IMR-90 (cell line): Measurements from ENCODE around the gene AAMP. TPM values are rescaled to one million over a fixed set of nuclear protein-coding genes. Genes with fewer than 3 reads are reported as not detected.

ENCODE experiments used
- ATAC-seq: fragments of 200-7000 bp; cut with Tn5 transposase; 2 replicates; pipeline ENCODE4 v1.9.1; 2020; ENCODE audit warnings: low read depth, mild to moderate bottlenecking, moderate library complexity
- BruUV-seq: library from RNA; stranded (reverse); fragments of 400-500 nt; replicated peaks from 2 replicates; lab custom pipeline; 2021; lab: Mats Ljungman, UMichigan
- CTCF ChIA-PET: fragments of 300-600 bp; formaldehyde crosslinking; extraction: SDS; loops from one replicate; lab custom pipeline; 2021; ENCODE audit warnings: antibody characterized with exemption; lab: Yijun Ruan, JAX
- POLR2A ChIA-PET: fragments of 300-600 bp; sonication (Branson Sonifier 250); formaldehyde crosslinking; loops from one replicate; lab custom pipeline; 2022; ENCODE audit warnings: antibody characterized with exemption; ENCODE audit not compliant: unreplicated experiment; lab: Charles Lee
- DNase-seq: peaks from one replicate; pipeline ENCODE4 v3.0.0; 2013
- H2AFZ ChIP-seq: replicated peaks from 2 replicates; pipeline ENCODE3; 2013; ENCODE audit warnings: low read length, mild to moderate bottlenecking; ENCODE audit not compliant: poor library complexity
- H2AK5ac ChIP-seq: 2 replicates; pipeline ENCODE4 v1.6.1; 2013; ENCODE audit warnings: low read depth, low read length, inconsistent platforms
- H2AK9ac ChIP-seq: replicated peaks from 2 replicates; pipeline ENCODE3; 2013; ENCODE audit warnings: mild to moderate bottlenecking, low read depth, low read length, moderate library complexity; ENCODE audit not compliant: poor library complexity
- H2BK120ac ChIP-seq: 2 replicates; pipeline ENCODE4 v1.6.1; 2013; ENCODE audit warnings: low read depth, low read length, inconsistent platforms
- H2BK15ac ChIP-seq: 3 replicates; pipeline ENCODE4 v1.6.1; 2013; ENCODE audit warnings: low read depth, low read length, inconsistent platforms
- H2BK20ac ChIP-seq: 2 replicates; pipeline ENCODE4 v1.6.1; 2013; ENCODE audit warnings: low read depth, mild to moderate bottlenecking, inconsistent platforms, low read length, moderate library complexity
- H2BK5ac ChIP-seq: 2 replicates; pipeline ENCODE4 v1.6.1; 2013; ENCODE audit warnings: mild to moderate bottlenecking, low read depth, low read length, inconsistent platforms; ENCODE audit not compliant: poor library complexity, severe bottlenecking
- H3K14ac ChIP-seq: replicated peaks from 2 replicates; pipeline ENCODE4 v1.6.1; 2013; ENCODE audit warnings: low read depth, low read length, inconsistent platforms
- H3K18ac ChIP-seq: 2 replicates; pipeline ENCODE4 v1.6.1; 2013; ENCODE audit warnings: low read depth, low read length, control low read depth
- H3K23ac ChIP-seq: 2 replicates; pipeline ENCODE4 v1.6.1; 2013; ENCODE audit warnings: low read depth, low read length, inconsistent platforms
- H3K27ac ChIP-seq: 2 replicates; pipeline ENCODE4 v1.5.1; 2013; ENCODE audit warnings: mild to moderate bottlenecking, control low read depth, low read length; ENCODE audit not compliant: insufficient read depth
- H3K27me3 ChIP-seq: 2 replicates; pipeline ENCODE4 v1.6.1; 2013; ENCODE audit warnings: low read length; ENCODE audit not compliant: control insufficient read depth, insufficient read depth
- H3K36me3 ChIP-seq: 2 replicates; pipeline ENCODE4 v1.6.1; 2013; ENCODE audit warnings: low read length, mixed read lengths; ENCODE audit not compliant: control insufficient read depth, insufficient read depth
- H3K4ac ChIP-seq: 2 replicates; pipeline ENCODE4 v1.6.1; 2013; ENCODE audit warnings: low read depth, low read length, inconsistent platforms
- H3K4me1 ChIP-seq: 2 replicates; pipeline ENCODE4 v1.6.1; 2013; ENCODE audit warnings: low read length, mixed read lengths; ENCODE audit not compliant: control insufficient read depth, insufficient read depth
- H3K4me2 ChIP-seq: 2 replicates; pipeline ENCODE4 v1.6.1; 2013; ENCODE audit warnings: low read depth, mild to moderate bottlenecking, control low read depth, low read length, moderate library complexity
- H3K4me3 ChIP-seq: 2 replicates; pipeline ENCODE4 v1.5.1; 2013; ENCODE audit warnings: low read depth, mild to moderate bottlenecking, control low read depth, low read length, moderate library complexity; ENCODE audit not compliant: insufficient read depth
- H3K56ac ChIP-seq: 2 replicates; pipeline ENCODE4 v1.6.1; 2013; ENCODE audit warnings: low read length, inconsistent platforms; ENCODE audit not compliant: insufficient read depth; ENCODE audit errors: extremely low read depth
- H3K79me1 ChIP-seq, 2 experiments: 2 replicates each; pipeline ENCODE4 v1.6.1; 2013; ENCODE audit warnings: low read length in 2 of 2, inconsistent platforms in 1 of 2, low read depth in 1 of 2
- H3K9ac ChIP-seq: 2 replicates; pipeline ENCODE4 v1.6.1; 2013; ENCODE audit warnings: low read depth, low read length, control low read depth
- H3K9me1 ChIP-seq: 2 replicates; pipeline ENCODE4 v1.6.1; 2013; ENCODE audit warnings: low read length, inconsistent platforms; ENCODE audit not compliant: insufficient read depth
- H3K9me3 ChIP-seq: 2 replicates; pipeline ENCODE4 v1.6.1; 2013; ENCODE audit warnings: low read length; ENCODE audit not compliant: control insufficient read depth, insufficient read depth
- H4K20me1 ChIP-seq: 2 replicates; pipeline ENCODE4 v1.6.1; 2013; ENCODE audit warnings: low read length, inconsistent platforms; ENCODE audit not compliant: insufficient read depth
- H4K5ac ChIP-seq: 2 replicates; pipeline ENCODE4 v1.6.1; 2013; ENCODE audit warnings: mild to moderate bottlenecking, low read depth, low read length, control low read depth
- H4K8ac ChIP-seq, 2 experiments: 2 replicates each; pipeline ENCODE4 v1.6.1; 2013; ENCODE audit warnings: low read depth in 2 of 2, low read length in 2 of 2, control low read depth in 1 of 2, inconsistent platforms in 1 of 2
- H4K91ac ChIP-seq: 2 replicates; pipeline ENCODE4 v1.6.1; 2013; ENCODE audit warnings: low read depth, low read length, inconsistent platforms; ENCODE audit not compliant: insufficient read depth
- CEBPB ChIP-seq: IDR thresholded peaks from 2 replicates; pipeline ENCODE4 v1.6.1; 2012; ENCODE audit warnings: low read depth, low read length, improper control_type of control experiment
- CHD1 ChIP-seq: IDR thresholded peaks from 2 replicates; pipeline ENCODE4 v1.6.1; 2012; ENCODE audit warnings: low read depth, low read length, improper control_type of control experiment
- ELK1 ChIP-seq: fragments of 150-350 bp; IDR thresholded peaks from 2 replicates; pipeline ENCODE4 v1.6.1; 2016; ENCODE audit warnings: low read depth, mild to moderate bottlenecking, low read length, moderate library complexity, borderline replicate concordance
- FOS ChIP-seq: fragments of 150-350 bp; IDR thresholded peaks from 2 replicates; pipeline ENCODE4 v1.6.1; 2016; ENCODE audit warnings: low read depth, low read length
- MAFK ChIP-seq: IDR thresholded peaks from 2 replicates; pipeline ENCODE4 v1.6.1; 2012; ENCODE audit warnings: low read depth, low read length, improper control_type of control experiment
- MAZ ChIP-seq: IDR thresholded peaks from 2 replicates; pipeline ENCODE4 v1.6.1; 2012; ENCODE audit warnings: low read depth, mild to moderate bottlenecking, low read length, improper control_type of control experiment, moderate library complexity, borderline replicate concordance
- MXI1 ChIP-seq: IDR thresholded peaks from 2 replicates; pipeline ENCODE4 v1.6.1; 2012; ENCODE audit warnings: low read depth, mild to moderate bottlenecking, low read length, moderate library complexity, borderline replicate concordance
- RAD21 ChIP-seq: IDR thresholded peaks from 2 replicates; pipeline ENCODE4 v1.6.1; 2012; ENCODE audit warnings: low read length, improper control_type of control experiment
- RCOR1 ChIP-seq: IDR thresholded peaks from 2 replicates; pipeline ENCODE4 v1.6.1; 2012; ENCODE audit warnings: mild to moderate bottlenecking, low read length, improper control_type of control experiment; ENCODE audit not compliant: insufficient replicate concordance
- RFX5 ChIP-seq: IDR thresholded peaks from 2 replicates; pipeline ENCODE4 v1.8.0; 2012; ENCODE audit warnings: low read depth, mild to moderate bottlenecking, low read length, moderate library complexity
- SMC3 ChIP-seq: fragments of 150-350 bp; IDR thresholded peaks from 2 replicates; pipeline ENCODE4 v1.6.1; 2016; ENCODE audit warnings: low read depth, mild to moderate bottlenecking, antibody characterized with exemption, low read length, moderate library complexity
- USF2 ChIP-seq: fragments of 150-350 bp; IDR thresholded peaks from 2 replicates; pipeline ENCODE4 v1.6.1; 2017; ENCODE audit warnings: mild to moderate bottlenecking, antibody characterized with exemption, low read length, low read depth
- WGBS, 2 experiments: methylation state at CpG; one replicate each; pipeline versions ENCODE4 v1.1.5 to v1.1.7; 2013; ENCODE audit warnings: missing lambda C conversion rate in 2 of 2; ENCODE audit not compliant: insufficient read length in 1 of 2; ENCODE audit errors: extremely low coverage in 2 of 2; 5-methylcytosine and 5-hydroxymethylcytosine counted together
- dilution Hi-C: fragments of 300-500 bp; cut with HindIII; formaldehyde crosslinking; loops from one replicate; pipeline ENCODE4 v1.14.3; 2018; ENCODE audit warnings: low sequenced_read_pairs; ENCODE audit not compliant: unreplicated experiment
- in situ Hi-C: fragments of 300-500 bp; cut with MboI; formaldehyde crosslinking; loops from 3 replicates; pipeline ENCODE4 v1.14.3; 2019; ENCODE audit warnings: low sequenced_read_pairs, inconsistent platforms, mixed read lengths
- intact Hi-C: fragments of 100-400 bp; cut with micrococcal nuclease; formaldehyde crosslinking; loops from 2 replicates; pipeline ENCODE4 v1.10.0; 2022
- polyA plus RNA-seq, 3 experiments: library from polyadenylated mRNA; depleted of rRNA; stranded (reverse); fragments of >200 nt; gene quantifications; 2 replicates each; pipeline ENCODE4 v1.2.3, GENCODE V29; 2012; ENCODE audit warnings: low replicate concordance in 1 of 3
- total RNA-seq: library from RNA; depleted of rRNA; stranded (reverse); fragments of >200 nt; gene quantifications from 2 replicates; pipeline ENCODE4 v1.2.3, GENCODE V29; 2012
- TF ChIP-seq, protein P1 (sequence below): conservative IDR thresholded peaks from 2 replicates; pipeline ENCODE4 v1.5.1; 2012; ENCODE audit warnings: mild to moderate bottlenecking, low read depth, low read length, improper control_type of control experiment

Gene AAMP
- total and polyA plus RNA-seq, 2 of the 4 experiments (the other 2 are of a cell fraction), result 104 to 112 TPM

DNA sequence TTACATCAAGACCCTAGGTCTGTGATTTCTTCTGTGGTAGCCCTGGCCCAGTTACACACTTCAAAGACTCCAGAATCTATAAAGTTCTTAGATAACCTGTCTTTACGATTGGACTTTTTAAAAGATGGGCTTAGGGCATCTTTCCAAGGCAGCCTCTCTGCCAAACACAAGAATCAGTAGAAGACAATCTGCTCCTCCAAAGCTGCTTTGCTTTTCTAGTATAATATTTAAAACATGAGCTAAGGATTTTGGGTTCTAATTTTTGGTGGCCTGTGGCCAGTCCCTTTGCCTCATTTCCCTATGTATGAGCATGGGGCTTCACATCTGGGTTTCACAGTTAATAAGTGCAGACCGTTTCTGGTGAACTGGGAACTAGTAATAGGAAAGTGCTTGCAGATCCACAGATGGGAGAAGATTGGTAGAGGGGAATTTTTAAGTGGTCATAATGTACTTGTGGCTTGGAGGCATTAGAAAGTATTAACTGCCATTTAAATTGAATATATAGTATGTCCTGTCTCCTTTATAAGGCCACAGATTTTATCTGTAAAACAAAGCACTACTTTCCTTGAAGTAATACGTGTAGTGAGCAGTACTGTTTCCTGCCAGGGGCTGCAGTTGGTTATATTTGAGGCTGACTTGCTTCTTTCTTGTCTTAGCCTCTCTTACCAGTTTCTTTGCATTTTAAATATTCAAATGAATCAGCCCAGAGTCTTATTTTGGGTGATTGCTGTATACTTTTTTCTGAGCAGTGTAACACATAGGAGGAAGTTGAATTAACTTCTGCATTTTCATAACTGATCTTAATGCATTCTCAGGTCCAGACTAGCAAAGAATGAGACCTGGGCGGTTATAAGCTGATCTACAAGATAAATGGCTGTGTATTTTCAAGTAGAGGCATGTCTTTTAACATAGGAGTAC is 51.4 kb downstream of the AAMP start:
- DNase-seq (no peak), ATAC-seq (no peak)
- Histone ChIP-seq H2AFZ (no peak overlapping the region), H2AK9ac (peak overlapping the region; percentile 98), H3K27me3 (no peaks in the 10 kb centered on the region), H3K4me3 (peak overlapping the region; percentile 97), H3K14ac (peak overlapping the region; percentile 84), H2BK5ac (peak overlapping the region; percentile 88), H3K79me1 (peaks cover 0 to 32% of the 10 kb centered on the region in 2 experiments; a peak in 2 of 4 replicates), H4K20me1 (peaks cover 60% of the 10 kb centered on the region), H3K56ac (peak overlapping the region; percentile 83), H4K8ac (peak overlapping the region; percentile 59 to 68; a peak in 2 of 4 replicates), H3K27ac (peak overlapping the region; percentile 87), H2AK5ac (peak overlapping the region; percentile 79; the same call in 1 of the 2 replicates), H2BK20ac (no peak overlapping the region), H3K18ac (peak overlapping the region; percentile 37; the same call in 1 of the 2 replicates), H3K4me1 (peaks cover 17% of the 10 kb centered on the region), H3K9ac (peak overlapping the region; percentile 94), H3K4me2 (peak overlapping the region; percentile 99), H3K9me3 (no peaks in the 10 kb centered on the region), H3K4ac (peak overlapping the region; percentile 94; the same call in 1 of the 2 replicates), H3K23ac (peak overlapping the region; percentile 91), H2BK15ac (no peak overlapping the region), H2BK120ac (no peak overlapping the region), H4K91ac (peak overlapping the region; percentile 89; the same call in 1 of the 2 replicates), H3K36me3 (peaks cover 4% of the 10 kb centered on the region), H4K5ac (peak overlapping the region; percentile 62; the same call in 1 of the 2 replicates), H3K9me1 (peaks cover 16% of the 10 kb centered on the region)
- ChIA-PET CTCF (no interaction called here), POLR2A (no interaction called here)
- BruUV-seq, result TSS peak; percentile 22
- dilution Hi-C loops, result no loop called here
- intact Hi-C loops, result no loop called here
- in situ Hi-C loops, result no loop called here
- WGBS, 2 experiments, result no CpG with 5 or more reads among the region's 4 CpGs
- no peak for TF ChIP-seq ELK1
- TF ChIP-seq, protein P1, sequence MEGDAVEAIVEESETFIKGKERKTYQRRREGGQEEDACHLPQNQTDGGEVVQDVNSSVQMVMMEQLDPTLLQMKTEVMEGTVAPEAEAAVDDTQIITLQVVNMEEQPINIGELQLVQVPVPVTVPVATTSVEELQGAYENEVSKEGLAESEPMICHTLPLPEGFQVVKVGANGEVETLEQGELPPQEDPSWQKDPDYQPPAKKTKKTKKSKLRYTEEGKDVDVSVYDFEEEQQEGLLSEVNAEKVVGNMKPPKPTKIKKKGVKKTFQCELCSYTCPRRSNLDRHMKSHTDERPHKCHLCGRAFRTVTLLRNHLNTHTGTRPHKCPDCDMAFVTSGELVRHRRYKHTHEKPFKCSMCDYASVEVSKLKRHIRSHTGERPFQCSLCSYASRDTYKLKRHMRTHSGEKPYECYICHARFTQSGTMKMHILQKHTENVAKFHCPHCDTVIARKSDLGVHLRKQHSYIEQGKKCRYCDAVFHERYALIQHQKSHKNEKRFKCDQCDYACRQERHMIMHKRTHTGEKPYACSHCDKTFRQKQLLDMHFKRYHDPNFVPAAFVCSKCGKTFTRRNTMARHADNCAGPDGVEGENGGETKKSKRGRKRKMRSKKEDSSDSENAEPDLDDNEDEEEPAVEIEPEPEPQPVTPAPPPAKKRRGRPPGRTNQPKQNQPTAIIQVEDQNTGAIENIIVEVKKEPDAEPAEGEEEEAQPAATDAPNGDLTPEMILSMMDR, result no peak
- TF ChIP-seq USF2, result no peak
- TF ChIP-seq RCOR1, result no peak
- no peak for TF ChIP-seq RAD21
- no peak for TF ChIP-seq CEBPB
- TF ChIP-seq RFX5, result no peak
- TF ChIP-seq FOS, result no peak
- TF ChIP-seq MAZ, result no peak
- no peak; the same call in 1 of the 2 replicates for TF ChIP-seq CHD1
- no peak for TF ChIP-seq MXI1
- TF ChIP-seq MAFK, result no peak
- TF ChIP-seq SMC3, result no peak
